ENCODE measurements around the gene JARID2. TPM values are rescaled to one million over a fixed set of nuclear protein-coding genes. Genes with fewer than 3 reads are reported as not detected.

Gene JARID2
- total RNA-seq, 1 donor from 2014 or later = 12.5 TPM

DNA sequence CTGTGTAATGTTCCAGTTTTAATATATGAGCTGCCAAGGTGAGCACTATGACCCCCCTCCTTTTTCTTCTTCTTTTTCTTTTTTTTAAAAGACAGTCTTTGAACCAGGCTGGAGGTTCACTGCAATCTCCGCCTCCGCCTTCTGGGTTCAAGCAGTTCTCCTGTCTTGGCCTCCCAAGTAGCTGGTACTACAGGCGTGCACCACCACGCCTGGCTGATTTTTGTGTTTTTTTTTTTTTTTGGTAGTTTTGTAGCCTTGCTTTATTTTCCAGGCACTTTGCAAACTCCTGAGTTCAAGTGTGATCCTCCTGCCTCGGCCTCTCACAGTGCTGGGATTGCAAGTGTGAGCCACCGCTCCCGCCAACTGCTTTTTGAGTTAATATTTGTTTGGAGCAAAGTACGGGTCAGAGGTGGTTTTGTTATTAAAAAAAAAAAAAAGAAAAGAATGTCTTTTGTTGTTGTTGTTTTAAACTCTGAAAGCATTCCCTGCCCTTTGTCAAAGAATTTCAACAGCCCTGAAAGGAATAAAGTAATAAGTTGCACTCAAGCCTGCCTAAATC, 78.6 kb downstream of the JARID2 start:
- H3K27me3 Mint-ChIP-seq (ENCODE audit: unreplicated experiment) = no peaks in the 10 kb centered on the region
- DNase-seq (ENCODE audit: extremely low spot score, unreplicated experiment) = no peak
- no peaks in the 10 kb centered on the region for H3K36me3 Mint-ChIP-seq (ENCODE audit: unreplicated experiment)
- H3K4me3 Mint-ChIP-seq (ENCODE audit: unreplicated experiment) = no peak overlapping the region
- peaks cover 47% of the 10 kb centered on the region for H3K4me1 Mint-ChIP-seq (ENCODE audit: unreplicated experiment)
- H3K27ac Mint-ChIP-seq (ENCODE audit: unreplicated experiment) = no peak overlapping the region
- no peak for TF ChIP-seq CTCF (IDR thresholded peaks at IDR 0.05)
- no peaks in the 10 kb centered on the region for H3K9me3 Mint-ChIP-seq (ENCODE audit: unreplicated experiment)

- Mint-ChIP-seq H3K36me3 (ENCODE audit: unreplicated experiment) (no peaks in the 10 kb centered on the region), H3K27ac (ENCODE audit: unreplicated experiment) (no peak overlapping the region), H3K9me3 (ENCODE audit: unreplicated experiment) (no peaks in the 10 kb centered on the region), H3K4me1 (ENCODE audit: unreplicated experiment) (peaks cover 56% of the 10 kb centered on the region), H3K27me3 (ENCODE audit: unreplicated experiment) (no peaks in the 10 kb centered on the region), H3K4me3 (ENCODE audit: unreplicated experiment) (no peak overlapping the region)
- DNase-seq (ENCODE audit: extremely low spot score, unreplicated experiment) = no peak
- no peak for TF ChIP-seq CTCF (IDR thresholded peaks at IDR 0.05)
These were observed 79.7 kb downstream of the JARID2 start for GRCh38 chr6:15325540-15325955.

GRCh38 chr6:15326067-15326614, 80.3 kb downstream of the JARID2 start:
- TF ChIP-seq CTCF (IDR thresholded peaks at IDR 0.05) = no peak
- Mint-ChIP-seq H3K9me3 (ENCODE audit: unreplicated experiment) (no peaks in the 10 kb centered on the region), H3K36me3 (ENCODE audit: unreplicated experiment) (no peaks in the 10 kb centered on the region), H3K4me1 (ENCODE audit: unreplicated experiment) (peaks cover 62% of the 10 kb centered on the region), H3K4me3 (ENCODE audit: unreplicated experiment) (no peak overlapping the region), H3K27ac (ENCODE audit: unreplicated experiment) (no peak overlapping the region), H3K27me3 (ENCODE audit: unreplicated experiment) (no peaks in the 10 kb centered on the region)
- DNase-seq (ENCODE audit: extremely low spot score, unreplicated experiment) = no peak

- no peak overlapping the region for H3K4me3 Mint-ChIP-seq (ENCODE audit: unreplicated experiment)
- no peaks in the 10 kb centered on the region for H3K27me3 Mint-ChIP-seq (ENCODE audit: unreplicated experiment)
- H3K36me3 Mint-ChIP-seq (ENCODE audit: unreplicated experiment) = no peaks in the 10 kb centered on the region
- TF ChIP-seq CTCF (IDR thresholded peaks at IDR 0.05) = no peak
- no peaks in the 10 kb centered on the region for H3K9me3 Mint-ChIP-seq (ENCODE audit: unreplicated experiment)
- peaks cover 65% of the 10 kb centered on the region for H3K4me1 Mint-ChIP-seq (ENCODE audit: unreplicated experiment)
- H3K27ac Mint-ChIP-seq (ENCODE audit: unreplicated experiment) = no peak overlapping the region
- DNase-seq (ENCODE audit: extremely low spot score, unreplicated experiment) = no peak
These were observed 81.4 kb downstream of the JARID2 start for GRCh38 chr6:15327271-15327670.

DNA sequence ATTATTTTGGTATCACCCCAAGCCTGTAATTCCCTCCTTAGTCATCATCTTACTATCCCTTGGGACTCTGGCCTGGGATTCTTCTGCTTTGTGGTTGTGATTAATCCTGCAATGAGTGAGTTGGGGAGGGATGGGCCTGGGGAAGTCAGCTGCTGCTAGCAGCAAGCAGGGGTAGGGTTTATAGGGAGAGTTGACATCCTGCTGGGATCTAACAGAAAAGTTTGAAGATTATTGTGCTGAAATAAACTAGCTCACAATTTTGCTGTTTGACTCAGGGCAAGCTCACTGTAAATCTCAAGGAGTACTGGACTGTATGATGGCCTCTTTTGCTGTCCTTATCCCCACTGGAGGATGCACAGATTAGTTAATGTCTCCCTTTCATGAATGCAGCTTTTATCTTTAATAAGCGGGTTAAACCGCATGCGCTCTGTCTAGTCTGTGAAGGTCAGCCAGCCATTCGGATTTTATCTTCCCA, 83.4 kb downstream of the JARID2 start:
- no peak for TF ChIP-seq CTCF (IDR thresholded peaks at IDR 0.05)
- no peak overlapping the region for H3K27ac Mint-ChIP-seq (ENCODE audit: unreplicated experiment)

More for the DNA sequence above, 83.4 kb downstream of the JARID2 start:
- Mint-ChIP-seq H3K36me3 (ENCODE audit: unreplicated experiment) (no peaks in the 10 kb centered on the region), H3K4me3 (ENCODE audit: unreplicated experiment) (no peak overlapping the region), H3K9me3 (ENCODE audit: unreplicated experiment) (no peaks in the 10 kb centered on the region), H3K4me1 (ENCODE audit: unreplicated experiment) (peaks cover 53% of the 10 kb centered on the region), H3K27me3 (ENCODE audit: unreplicated experiment) (no peaks in the 10 kb centered on the region)
- no peak for DNase-seq (ENCODE audit: extremely low spot score, unreplicated experiment)

Data from osteocyte (in vitro differentiated cells).